ENCODE results near the gene MED27. TPM values are rescaled to one million over a fixed set of nuclear protein-coding genes. Genes with fewer than 3 reads are reported as not detected.

The MED27 gene
- total RNA-seq, 4 donors from 2014 or later: 4.1 to 6.3 (median 5.7) TPM

- no peak for TF ChIP-seq POLR2A (IDR thresholded peaks at IDR 0.05)
- TF ChIP-seq CTCF (IDR thresholded peaks at IDR 0.05): no peak
- no peaks in the 10 kb centered on the region for H3K9me3 ChIP-seq
Measured at GRCh38 chr9:131917009-131917408, 162.7 kb downstream of the MED27 start.

GRCh38 chr9:131915181-131915580, 164.5 kb downstream of the MED27 start:
- TF ChIP-seq POLR2A (IDR thresholded peaks at IDR 0.05) (no peak), CTCF (IDR thresholded peaks at IDR 0.05) (no peak)
- H3K9me3 ChIP-seq: no peaks in the 10 kb centered on the region
- no peak overlapping the region for H3K4me3 ChIP-seq

More at GRCh38 chr9:131917009-131917408, 162.7 kb downstream of the MED27 start:
- Histone ChIP-seq H3K36me3 (no peaks in the 10 kb centered on the region), H3K27me3 (no peaks in the 10 kb centered on the region), H3K4me1 (no peaks in the 10 kb centered on the region), H3K4me3 (no peak overlapping the region), H3K27ac (no peak overlapping the region)
- no peak for DNase-seq

GRCh38 chr9:131912671-131913070, 167.0 kb downstream of the MED27 start:
- TF ChIP-seq POLR2A (IDR thresholded peaks at IDR 0.05) (no peak), CTCF (IDR thresholded peaks at IDR 0.05) (no peak)
- Histone ChIP-seq H3K36me3 (no peaks in the 10 kb centered on the region), H3K4me3 (no peak overlapping the region), H3K9me3 (no peaks in the 10 kb centered on the region), H3K27me3 (no peaks in the 10 kb centered on the region), H3K27ac (no peak overlapping the region), H3K4me1 (no peaks in the 10 kb centered on the region)
- no peak for DNase-seq

More at GRCh38 chr9:131915181-131915580, 164.5 kb downstream of the MED27 start:
- H3K27me3 ChIP-seq: no peaks in the 10 kb centered on the region
- no peaks in the 10 kb centered on the region for H3K4me1 ChIP-seq
- no peaks in the 10 kb centered on the region for H3K36me3 ChIP-seq
- no peak for DNase-seq
- H3K27ac ChIP-seq: no peak overlapping the region

GRCh38 chr9:131912069-131912468, 167.6 kb downstream of the MED27 start:
- DNase-seq: no peak
- Histone ChIP-seq H3K9me3 (no peaks in the 10 kb centered on the region), H3K4me1 (no peaks in the 10 kb centered on the region), H3K27me3 (no peaks in the 10 kb centered on the region), H3K4me3 (no peak overlapping the region), H3K36me3 (no peaks in the 10 kb centered on the region), H3K27ac (no peak overlapping the region)
- TF ChIP-seq POLR2A (IDR thresholded peaks at IDR 0.05): no peak
- no peak for TF ChIP-seq CTCF (IDR thresholded peaks at IDR 0.05)

- no peaks in the 10 kb centered on the region for H3K27me3 ChIP-seq
- no peak overlapping the region for H3K27ac ChIP-seq
- no peak for DNase-seq
- H3K4me1 ChIP-seq: no peaks in the 10 kb centered on the region
- H3K9me3 ChIP-seq: no peaks in the 10 kb centered on the region
- no peak overlapping the region for H3K4me3 ChIP-seq
- TF ChIP-seq POLR2A (IDR thresholded peaks at IDR 0.05): no peak
- no peaks in the 10 kb centered on the region for H3K36me3 ChIP-seq
Measured at GRCh38 chr9:131910572-131910971, 169.1 kb downstream of the MED27 start.

- no peaks in the 10 kb centered on the region for H3K4me1 ChIP-seq
Measured at GRCh38 chr9:131905144-131905543, 174.5 kb downstream of the MED27 start.

More at GRCh38 chr9:131905144-131905543, 174.5 kb downstream of the MED27 start:
- no peaks in the 10 kb centered on the region for H3K36me3 ChIP-seq
- H3K27ac ChIP-seq: no peak overlapping the region
- H3K4me3 ChIP-seq: no peak overlapping the region
- H3K9me3 ChIP-seq: no peaks in the 10 kb centered on the region
- TF ChIP-seq POLR2A (IDR thresholded peaks at IDR 0.05): no peak
- no peak for TF ChIP-seq CTCF (IDR thresholded peaks at IDR 0.05)
- no peaks in the 10 kb centered on the region for H3K27me3 ChIP-seq
- no peak for DNase-seq
